GM12878 (cell line): ENCODE results near the gene ABCD3. TPM values are rescaled to one million over a fixed set of nuclear protein-coding genes. Genes with fewer than 3 reads are reported as not detected.
"Not testable (repeated sequence)": the region's sequence is repeated elsewhere in the genome, so short reads cannot be mapped to it uniquely, and the experiment has no call there.

Source experiments
- ATAC-seq: fragments of 200-7000 bp; cut with Tn5 transposase; 3 replicates; pipeline ENCODE4 v1.9.1; 2020; ENCODE audit warnings: mild to moderate bottlenecking, moderate library complexity
- BruUV-seq: library from RNA; stranded (reverse); fragments of 400-500 nt; replicated peaks from 2 replicates; lab custom pipeline; 2021; lab: Mats Ljungman, UMichigan
- CTCF ChIA-PET: fragments of 300-600 bp; sonication (Branson Sonifier 250); formaldehyde crosslinking; extraction: SDS; loops from one replicate; lab custom pipeline; 2021; ENCODE audit warnings: inconsistent platforms; lab: Yijun Ruan, JAX
- POLR2A ChIA-PET: fragments of 350-600 bp; formaldehyde crosslinking; extraction: SDS; loops from one replicate; lab custom pipeline; 2021; ENCODE audit warnings: inconsistent platforms; lab: Charles Lee
- RAD21 ChIA-PET: fragments of 300-600 bp; sonication (Branson Sonifier 250); formaldehyde crosslinking; loops from one replicate; lab custom pipeline; 2023; ENCODE audit warnings: antibody characterized with exemption; ENCODE audit not compliant: unreplicated experiment; lab: Charles Lee
- SMC1A ChIA-PET: fragments of 300-600 bp; sonication (Branson Sonifier 250); formaldehyde crosslinking; loops from one replicate; lab custom pipeline; 2023; ENCODE audit not compliant: unreplicated experiment, uncharacterized antibody; lab: Charles Lee
- DNase-seq: peaks from one replicate; pipeline ENCODE4 v3.0.0-alpha.2; 2011; ENCODE audit warnings: low read depth, low spot score
- FAIRE-seq: peaks from 3 replicates; lab custom pipeline; 2011; peaks lifted over from hg19 to GRCh38; lab: Jason Lieb, UNC
- H2AFZ ChIP-seq: 2 replicates; pipeline ENCODE4 v1.6.0; 2011; ENCODE audit warnings: low read depth, low read length, control low read depth; ENCODE audit not compliant: control insufficient read depth
- H3K27ac ChIP-seq: 2 replicates; pipeline ENCODE4 v1.5.1; 2011; ENCODE audit warnings: control low read depth; ENCODE audit not compliant: control insufficient read depth, insufficient read depth
- H3K27me3 ChIP-seq, 2 experiments: replicated peaks in 1 of 2; 2 replicates each; pipeline versions ENCODE4 v1.6.0 to v1.6.1; 2011; ENCODE audit warnings: low read length in 1 of 2; ENCODE audit not compliant: control insufficient read depth in 2 of 2, insufficient read depth in 2 of 2
- H3K36me3 ChIP-seq, 2 experiments: 2 replicates each; pipeline ENCODE4 v1.5.1; 2011; ENCODE audit warnings: low read length in 1 of 2; ENCODE audit not compliant: control insufficient read depth in 2 of 2, insufficient read depth in 2 of 2
- H3K4me1 ChIP-seq: 2 replicates; pipeline ENCODE4 v1.6.1; 2011; ENCODE audit warnings: mild to moderate bottlenecking, low read length, moderate library complexity, mixed read lengths; ENCODE audit not compliant: control insufficient read depth, insufficient read depth
- H3K4me2 ChIP-seq: 2 replicates; pipeline ENCODE4 v1.6.0; 2011; ENCODE audit warnings: control low read depth; ENCODE audit not compliant: control insufficient read depth, insufficient read depth
- H3K4me3 ChIP-seq: fragments of 200-600 bp; sonication (generic); 2 replicates; pipeline ENCODE4 v1.5.1; 2016
- H3K79me2 ChIP-seq: 2 replicates; pipeline ENCODE4 v1.6.0; 2011; ENCODE audit warnings: low read length; ENCODE audit not compliant: control insufficient read depth, insufficient read depth
- H3K9ac ChIP-seq: 2 replicates; pipeline ENCODE4 v1.8.0; 2011; ENCODE audit warnings: low read length, control low read depth, mixed read lengths; ENCODE audit not compliant: control insufficient read depth, insufficient read depth
- H3K9me3 ChIP-seq: replicated peaks from 3 replicates; pipeline ENCODE4 v1.5.1; 2011; ENCODE audit warnings: mild to moderate bottlenecking, low read length; ENCODE audit not compliant: control insufficient read depth, insufficient read depth
- H4K20me1 ChIP-seq: 2 replicates; pipeline ENCODE4 v1.6.0; 2011; ENCODE audit not compliant: control insufficient read depth, insufficient read depth
- WGBS: methylation state at CpG from one replicate; pipeline ENCODE4 v1.1.6; 2016; ENCODE audit warnings: low lambda C conversion rate; ENCODE audit not compliant: insufficient replicate concordance, insufficient coverage; ENCODE audit errors: missing lambda C conversion rate; 5-methylcytosine and 5-hydroxymethylcytosine counted together
- in situ Hi-C: fragments of 300-500 bp; cut with MboI; formaldehyde crosslinking; loops from 9 replicates; pipeline ENCODE4 v1.14.3; 2018; ENCODE audit warnings: mixed read lengths
- intact Hi-C: fragments of 100-400 bp; cut with micrococcal nuclease; formaldehyde crosslinking; loops from one replicate; pipeline ENCODE4 v1.14.2; 2022; ENCODE audit not compliant: unreplicated experiment
- polyA plus RNA-seq, 11 experiments: library from polyadenylated mRNA; depleted of rRNA in 4 of 11; unstranded in 6 of 11; stranded (reverse) in 5 of 11; fragments of >200 nt; fragmentation: Nextera tagmentation in 4 of 11; fragmentation: Illumina TruSeq in 1 of 11; extraction: Ambion mirVana in 4 of 11; extraction: Trizol in 1 of 11; gene quantifications; 1 replicate in 1 of 11; 2 replicates in 10 of 11; pipeline versions ENCODE4 v1.2.1 to v1.2.3, GENCODE V29; 2011 to 2016; ENCODE audit warnings: inconsistent platforms in 2 of 11, missing spikeins in 2 of 11, low read depth in 1 of 11
- total RNA-seq, 4 experiments: library from RNA; depleted of rRNA in 3 of 4; stranded (reverse); fragments of >200 nt in 3 of 4; fragmentation: Illumina TruSeq in 1 of 4; extraction: Trizol in 1 of 4; gene quantifications; 2 replicates each; pipeline versions ENCODE4 v1.2.1 to v1.2.3, GENCODE V29; 2013 to 2021
- TF ChIP-seq, protein P1 (sequence below), 3 experiments: IDR thresholded peaks in 2 of 3; conservative IDR thresholded peaks in 1 of 3; 2 replicates each; pipeline ENCODE4 v1.5.1; 2011; ENCODE audit warnings: low read depth in 3 of 3, low read length in 3 of 3, mild to moderate bottlenecking in 3 of 3, control low read depth in 2 of 3, moderate library complexity in 2 of 3, inconsistent platforms in 1 of 3, mixed read lengths in 1 of 3; ENCODE audit not compliant: control insufficient read depth in 2 of 3, insufficient read depth in 1 of 3; ENCODE audit errors: extremely low read depth in 1 of 3
- TF ChIP-seq, protein P2 (sequence below): fragments of 150-350 bp; IDR thresholded peaks from 2 replicates; pipeline ENCODE4 v1.6.1; 2014; ENCODE audit warnings: mild to moderate bottlenecking, low read depth, low read length

Gene ABCD3
- total and polyA plus RNA-seq, 10 of the 15 experiments (the other 5 are each of a cell fraction or from before 2014, with no cell fraction given): 15.1 to 40.2 (median 24.1) TPM

DNA sequence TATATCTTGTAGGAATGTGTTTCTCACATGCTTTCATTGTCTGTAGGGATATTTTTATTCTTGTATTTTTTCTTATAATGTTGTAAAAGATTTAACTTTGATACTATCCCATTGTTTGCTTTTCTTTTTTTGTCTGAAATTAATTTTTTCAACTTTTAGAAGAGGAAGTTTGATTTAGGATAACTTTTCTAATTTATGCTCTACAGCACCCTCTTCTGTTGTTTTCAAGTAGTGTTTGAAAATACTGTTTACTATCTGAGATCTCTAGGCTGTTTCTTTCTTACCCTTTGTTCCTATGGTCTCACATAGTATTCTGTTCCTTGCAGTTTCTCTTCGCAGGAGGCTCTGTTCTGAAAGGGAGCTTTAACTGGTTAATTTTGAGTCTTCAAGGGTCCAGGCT is 21.9 kb downstream of the ABCD3 start:
- Histone ChIP-seq H3K9ac (no peak overlapping the region), H2AFZ (no peak overlapping the region), H3K79me2 (no peaks in the 10 kb centered on the region), H3K27me3 (no peaks in the 10 kb centered on the region), H3K4me1 (no peaks in the 10 kb centered on the region), H3K4me2 (no peak overlapping the region), H3K9me3 (peaks cover 1% of the 10 kb centered on the region), H4K20me1 (no peaks in the 10 kb centered on the region), H3K27ac (no peak overlapping the region), H3K4me3 (no peak overlapping the region), H3K36me3 (no peaks in the 10 kb centered on the region)
- TF ChIP-seq, protein P1, sequence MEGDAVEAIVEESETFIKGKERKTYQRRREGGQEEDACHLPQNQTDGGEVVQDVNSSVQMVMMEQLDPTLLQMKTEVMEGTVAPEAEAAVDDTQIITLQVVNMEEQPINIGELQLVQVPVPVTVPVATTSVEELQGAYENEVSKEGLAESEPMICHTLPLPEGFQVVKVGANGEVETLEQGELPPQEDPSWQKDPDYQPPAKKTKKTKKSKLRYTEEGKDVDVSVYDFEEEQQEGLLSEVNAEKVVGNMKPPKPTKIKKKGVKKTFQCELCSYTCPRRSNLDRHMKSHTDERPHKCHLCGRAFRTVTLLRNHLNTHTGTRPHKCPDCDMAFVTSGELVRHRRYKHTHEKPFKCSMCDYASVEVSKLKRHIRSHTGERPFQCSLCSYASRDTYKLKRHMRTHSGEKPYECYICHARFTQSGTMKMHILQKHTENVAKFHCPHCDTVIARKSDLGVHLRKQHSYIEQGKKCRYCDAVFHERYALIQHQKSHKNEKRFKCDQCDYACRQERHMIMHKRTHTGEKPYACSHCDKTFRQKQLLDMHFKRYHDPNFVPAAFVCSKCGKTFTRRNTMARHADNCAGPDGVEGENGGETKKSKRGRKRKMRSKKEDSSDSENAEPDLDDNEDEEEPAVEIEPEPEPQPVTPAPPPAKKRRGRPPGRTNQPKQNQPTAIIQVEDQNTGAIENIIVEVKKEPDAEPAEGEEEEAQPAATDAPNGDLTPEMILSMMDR (IDR thresholded peaks at IDR 0.05 in 2 of 3, conservative IDR thresholded peaks at IDR 0.05 in 1 of 3; ENCODE audit: control insufficient read depth in 2 of 3, extremely low read depth in 1 of 3, insufficient read depth in 1 of 3, low read depth in 3 of 3, low read length in 3 of 3): 0 out of 6 replicates have a peak, but pooled peaks of 1 of the 3 experiments have one; percentile 6
- TF ChIP-seq, protein P2, sequence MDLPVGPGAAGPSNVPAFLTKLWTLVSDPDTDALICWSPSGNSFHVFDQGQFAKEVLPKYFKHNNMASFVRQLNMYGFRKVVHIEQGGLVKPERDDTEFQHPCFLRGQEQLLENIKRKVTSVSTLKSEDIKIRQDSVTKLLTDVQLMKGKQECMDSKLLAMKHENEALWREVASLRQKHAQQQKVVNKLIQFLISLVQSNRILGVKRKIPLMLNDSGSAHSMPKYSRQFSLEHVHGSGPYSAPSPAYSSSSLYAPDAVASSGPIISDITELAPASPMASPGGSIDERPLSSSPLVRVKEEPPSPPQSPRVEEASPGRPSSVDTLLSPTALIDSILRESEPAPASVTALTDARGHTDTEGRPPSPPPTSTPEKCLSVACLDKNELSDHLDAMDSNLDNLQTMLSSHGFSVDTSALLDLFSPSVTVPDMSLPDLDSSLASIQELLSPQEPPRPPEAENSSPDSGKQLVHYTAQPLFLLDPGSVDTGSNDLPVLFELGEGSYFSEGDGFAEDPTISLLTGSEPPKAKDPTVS: no peak
- BruUV-seq: no TSS peak
- FAIRE-seq (no peak), DNase-seq (no peak), ATAC-seq (no peak)
- WGBS: 91% methylated on average over 1 of the region's 1 CpG
- ChIA-PET RAD21 (no interaction called here), POLR2A (interaction anchor here (0.6 kb wide), 1 partner anchor 929 kb away, joined by 5 read pairs; no protein-coding TSS in a partner anchor), CTCF (interaction anchor here (1.0 kb wide), 1 partner anchor 23 kb away, joined by 3 read pairs; no protein-coding TSS in a partner anchor), SMC1A (interaction anchor here (1.3 kb wide), 1 partner anchor 25 kb away, joined by 3 read pairs; no protein-coding TSS in a partner anchor)
- intact Hi-C loops: no loop called here
- in situ Hi-C loops: no loop called here

DNA sequence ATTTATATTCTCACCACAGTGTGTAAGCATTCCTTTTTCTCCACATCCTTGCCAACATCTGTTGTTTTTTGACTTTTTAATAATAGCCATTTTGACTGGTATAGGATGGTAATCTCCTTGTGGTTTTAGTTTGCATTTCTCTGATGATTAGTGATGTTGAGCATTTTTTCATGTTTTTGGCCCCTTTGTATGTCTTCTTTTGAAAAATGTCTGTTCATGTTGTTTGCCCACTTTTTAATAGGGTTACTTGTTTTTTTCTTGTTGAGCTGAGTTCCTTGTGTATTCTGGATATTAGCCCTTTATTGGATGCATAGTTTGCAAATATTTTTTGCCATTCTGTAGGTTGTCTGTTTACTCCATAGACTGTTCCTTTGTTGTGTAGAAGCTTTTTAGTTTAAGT is 24.9 kb downstream of the ABCD3 start:
- CTCF ChIA-PET, H3K27me3 ChIP-seq, H3K79me2 ChIP-seq, H3K27ac ChIP-seq, H3K9me3 ChIP-seq, H2AFZ ChIP-seq, H3K9ac ChIP-seq, DNase-seq, BruUV-seq, FAIRE-seq, H3K4me1 ChIP-seq, H3K4me3 ChIP-seq, POLR2A ChIA-PET, H4K20me1 ChIP-seq, H3K4me2 ChIP-seq, in situ Hi-C loops, ATAC-seq, intact Hi-C loops, H3K36me3 ChIP-seq, RAD21 ChIA-PET: not testable (repeated sequence)
- SMC1A ChIA-PET: interaction anchor here (0.6 to 1.0 kb wide), 2 partner anchors 17 to 20 kb away, joined by 3 read pairs; no protein-coding TSS in a partner anchor

DNA sequence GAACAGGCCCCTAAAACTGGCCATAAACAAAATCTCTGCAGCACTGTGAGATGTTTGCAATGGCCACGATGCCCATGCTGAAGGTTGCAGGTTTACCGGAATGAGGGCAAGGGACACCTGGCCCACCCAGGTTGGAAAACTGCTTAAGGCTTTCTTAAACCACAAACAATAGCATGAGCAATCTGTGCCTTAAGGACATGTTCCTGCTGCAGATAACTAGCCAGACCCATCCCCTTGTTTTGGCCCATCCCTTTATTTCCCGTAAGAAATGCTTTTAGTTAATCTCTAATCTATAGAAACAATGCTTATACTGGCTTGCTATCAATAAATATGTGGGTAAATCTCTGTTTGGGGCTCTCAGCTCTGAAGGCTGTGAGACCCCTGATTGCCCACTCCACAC is 26.6 kb downstream of the ABCD3 start:
- H3K27me3 ChIP-seq, FAIRE-seq, H3K79me2 ChIP-seq, H3K36me3 ChIP-seq, H3K27ac ChIP-seq, intact Hi-C loops, H4K20me1 ChIP-seq, CTCF ChIA-PET, in situ Hi-C loops, H2AFZ ChIP-seq, RAD21 ChIA-PET, DNase-seq, H3K4me1 ChIP-seq, H3K4me2 ChIP-seq, POLR2A ChIA-PET, H3K9ac ChIP-seq, ATAC-seq, BruUV-seq, H3K9me3 ChIP-seq, SMC1A ChIA-PET, H3K4me3 ChIP-seq: not testable (repeated sequence)
- WGBS: 65% methylated on average over 3 of the region's 3 CpGs
